HepG2 (cell line): Measurements from ENCODE around the gene ITCH. TPM values are rescaled to one million over a fixed set of nuclear protein-coding genes. Genes with fewer than 3 reads are reported as not detected.

Source experiments
- BCL6 ChIP-seq: IDR thresholded peaks from 2 replicates; pipeline ENCODE4 v1.6.1; 2016; ENCODE audit warnings: missing genetic modification reagents, missing compliant biosample characterization
- CBX2 ChIP-seq, 2 experiments: fragments of 200-600 bp in 1 of 2; sonication (generic); formaldehyde crosslinking in 1 of 2; IDR thresholded peaks; 2 replicates each; pipeline versions ENCODE4 v1.7.0 to v1.8.1; 2018 to 2022; ENCODE audit warnings: low read depth in 2 of 2, low read length in 1 of 2, mild to moderate bottlenecking in 1 of 2, missing genetic modification reagents in 1 of 2
- EP300 ChIP-seq, 3 experiments: sonication (generic) in 1 of 3; formaldehyde crosslinking in 1 of 3; IDR thresholded peaks; 2 replicates each; pipeline versions ENCODE4 v1.5.1 to v1.6.1; 2011 to 2020; ENCODE audit warnings: low read depth in 2 of 3, low read length in 2 of 3, borderline replicate concordance in 1 of 3, improper control_type of control experiment in 1 of 3, mild to moderate bottlenecking in 1 of 3, missing genetic modification reagents in 1 of 3, moderate library complexity in 1 of 3
- ERF ChIP-seq: IDR thresholded peaks from 2 replicates; pipeline ENCODE4 v1.6.1; 2018; ENCODE audit warnings: missing biosample characterization, missing genetic modification reagents
- FOXA3 ChIP-seq: IDR thresholded peaks from 2 replicates; pipeline ENCODE4 v1.6.1; 2016; ENCODE audit warnings: missing genetic modification reagents, missing compliant biosample characterization
- GPBP1L1 ChIP-seq: sonication (generic); formaldehyde crosslinking; IDR thresholded peaks from 2 replicates; pipeline ENCODE4 v1.5.0; 2020; ENCODE audit warnings: mild to moderate bottlenecking, missing genetic modification reagents
- HNF4A ChIP-seq: sonication (generic); formaldehyde crosslinking; IDR thresholded peaks from 2 replicates; pipeline ENCODE4 v1.4.0; 2020; ENCODE audit warnings: missing genetic modification reagents
- KAT8 ChIP-seq: IDR thresholded peaks from 2 replicates; pipeline ENCODE4 v1.6.1; 2016; ENCODE audit warnings: missing genetic modification reagents, missing compliant biosample characterization
- NR2F6 ChIP-seq, 2 experiments: IDR thresholded peaks; 2 replicates each; pipeline ENCODE4 v1.6.1; 2016; ENCODE audit warnings: antibody characterized with exemption in 1 of 2, mild to moderate bottlenecking in 1 of 2
- PHF5A ChIP-seq: IDR thresholded peaks from one replicate; pipeline ENCODE4 v1.6.1; 2018; ENCODE audit warnings: low read depth, missing genetic modification reagents; ENCODE audit not compliant: unreplicated experiment
- POLR2A ChIP-seq, 2 experiments: IDR thresholded peaks; 2 replicates each; pipeline ENCODE4 v1.6.1; 2011; ENCODE audit warnings: low read depth in 2 of 2, low read length in 2 of 2, mild to moderate bottlenecking in 1 of 2, moderate library complexity in 1 of 2; ENCODE audit not compliant: insufficient read depth in 1 of 2
- RCOR2 ChIP-seq: IDR thresholded peaks from 2 replicates; pipeline ENCODE4 v1.6.1; 2016; ENCODE audit warnings: missing biosample characterization, missing genetic modification reagents
- SALL1 ChIP-seq: sonication (generic); formaldehyde crosslinking; IDR thresholded peaks from 2 replicates; pipeline ENCODE4 v1.8.0; 2022; ENCODE audit warnings: mild to moderate bottlenecking, missing genetic modification reagents
- SNAPC2 ChIP-seq: sonication (generic); formaldehyde crosslinking; IDR thresholded peaks from 2 replicates; pipeline ENCODE4 v1.8.1; 2022; ENCODE audit warnings: mild to moderate bottlenecking, missing genetic modification reagents
- TRIM24 ChIP-seq: sonication (generic); formaldehyde crosslinking; IDR thresholded peaks from 2 replicates; pipeline ENCODE4 v1.8.0; 2022; ENCODE audit warnings: mild to moderate bottlenecking, missing genetic modification reagents
- ZFX ChIP-seq: sonication (generic); formaldehyde crosslinking; IDR thresholded peaks from 2 replicates; pipeline ENCODE4 v1.4.0; 2020; ENCODE audit warnings: mild to moderate bottlenecking, low read depth, missing genetic modification reagents, moderate library complexity
- ZNF503 ChIP-seq: sonication (generic); formaldehyde crosslinking; IDR thresholded peaks from 2 replicates; pipeline ENCODE4 v1.4.0; 2020; ENCODE audit warnings: missing genetic modification reagents
- ZSCAN20 ChIP-seq: sonication (generic); formaldehyde crosslinking; IDR thresholded peaks from 2 replicates; pipeline ENCODE4 v1.4.0; 2020; ENCODE audit warnings: missing genetic modification reagents, mild to moderate bottlenecking, borderline replicate concordance
- polyA plus RNA-seq, 8 experiments: library from polyadenylated mRNA; depleted of rRNA in 3 of 8; stranded (reverse) in 7 of 8; unstranded in 1 of 8; fragments of >200 nt; fragmentation: Illumina TruSeq in 4 of 8; extraction: Trizol in 4 of 8; gene quantifications; 2 replicates each; pipeline versions ENCODE4 v1.2.1 to v1.2.3, GENCODE V29; 2011 to 2016; ENCODE audit warnings: low read depth in 4 of 8, missing spikeins in 1 of 8, mixed read lengths in 1 of 8; ENCODE audit not compliant: insufficient read depth in 1 of 8
- total RNA-seq, 5 experiments: library from RNA; depleted of rRNA; stranded (reverse); fragments of >200 nt; fragmentation: Illumina TruSeq; extraction: Trizol; gene quantifications; 2 replicates each; pipeline ENCODE4 v1.2.3, GENCODE V29; 2016; ENCODE audit warnings: low read depth in 1 of 5
- TF ChIP-seq, protein P1 (sequence below): sonication (generic); formaldehyde crosslinking; IDR thresholded peaks from 2 replicates; pipeline ENCODE4 v1.4.0; 2020; ENCODE audit warnings: missing genetic modification reagents
- TF ChIP-seq, protein P2 (sequence below): IDR thresholded peaks from 2 replicates; pipeline ENCODE4 v1.4.0; 2020; ENCODE audit warnings: mild to moderate bottlenecking, missing genetic modification reagents

The ITCH gene
- total and polyA plus RNA-seq, 2 of the 13 experiments (the other 11 are each of a cell fraction or from before 2014, with no cell fraction given) = 20.5 to 112 TPM

- TF ChIP-seq GPBP1L1 = no peak
- TF ChIP-seq RCOR2 = 0 out of 2 replicates have a peak, but pooled peaks have one; percentile 25
- peak in 1 of 2 experiments; percentile 9; a peak in 1 of 4 replicates for TF ChIP-seq POLR2A (IDR thresholded peaks at IDR 0.05; ENCODE audit: insufficient read depth in 1 of 2, low read depth in 2 of 2, low read length in 2 of 2)
- no peak for TF ChIP-seq KAT8 (CRISPR knock-in tag)
- TF ChIP-seq HNF4A = peak; percentile 42
- peak; percentile 51; the same call in 1 of the 2 replicates for TF ChIP-seq SALL1 (CRISPR knock-in tag)
- TF ChIP-seq PHF5A (CRISPR knock-in tag) = no peak
- TF ChIP-seq ZFX (CRISPR knock-in tag) = no peak
- no peak for TF ChIP-seq TRIM24 (CRISPR knock-in tag)
- TF ChIP-seq, protein P1, sequence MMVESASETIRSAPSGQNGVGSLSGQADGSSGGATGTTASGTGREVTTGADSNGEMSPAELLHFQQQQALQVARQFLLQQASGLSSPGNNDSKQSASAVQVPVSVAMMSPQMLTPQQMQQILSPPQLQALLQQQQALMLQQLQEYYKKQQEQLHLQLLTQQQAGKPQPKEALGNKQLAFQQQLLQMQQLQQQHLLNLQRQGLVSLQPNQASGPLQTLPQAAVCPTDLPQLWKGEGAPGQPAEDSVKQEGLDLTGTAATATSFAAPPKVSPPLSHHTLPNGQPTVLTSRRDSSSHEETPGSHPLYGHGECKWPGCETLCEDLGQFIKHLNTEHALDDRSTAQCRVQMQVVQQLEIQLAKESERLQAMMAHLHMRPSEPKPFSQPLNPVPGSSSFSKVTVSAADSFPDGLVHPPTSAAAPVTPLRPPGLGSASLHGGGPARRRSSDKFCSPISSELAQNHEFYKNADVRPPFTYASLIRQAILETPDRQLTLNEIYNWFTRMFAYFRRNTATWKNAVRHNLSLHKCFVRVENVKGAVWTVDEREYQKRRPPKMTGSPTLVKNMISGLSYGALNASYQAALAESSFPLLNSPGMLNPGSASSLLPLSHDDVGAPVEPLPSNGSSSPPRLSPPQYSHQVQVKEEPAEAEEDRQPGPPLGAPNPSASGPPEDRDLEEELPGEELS (CRISPR knock-in tag) = 0 out of 2 replicates have a peak, but pooled peaks have one; percentile 13
- TF ChIP-seq, protein P2, sequence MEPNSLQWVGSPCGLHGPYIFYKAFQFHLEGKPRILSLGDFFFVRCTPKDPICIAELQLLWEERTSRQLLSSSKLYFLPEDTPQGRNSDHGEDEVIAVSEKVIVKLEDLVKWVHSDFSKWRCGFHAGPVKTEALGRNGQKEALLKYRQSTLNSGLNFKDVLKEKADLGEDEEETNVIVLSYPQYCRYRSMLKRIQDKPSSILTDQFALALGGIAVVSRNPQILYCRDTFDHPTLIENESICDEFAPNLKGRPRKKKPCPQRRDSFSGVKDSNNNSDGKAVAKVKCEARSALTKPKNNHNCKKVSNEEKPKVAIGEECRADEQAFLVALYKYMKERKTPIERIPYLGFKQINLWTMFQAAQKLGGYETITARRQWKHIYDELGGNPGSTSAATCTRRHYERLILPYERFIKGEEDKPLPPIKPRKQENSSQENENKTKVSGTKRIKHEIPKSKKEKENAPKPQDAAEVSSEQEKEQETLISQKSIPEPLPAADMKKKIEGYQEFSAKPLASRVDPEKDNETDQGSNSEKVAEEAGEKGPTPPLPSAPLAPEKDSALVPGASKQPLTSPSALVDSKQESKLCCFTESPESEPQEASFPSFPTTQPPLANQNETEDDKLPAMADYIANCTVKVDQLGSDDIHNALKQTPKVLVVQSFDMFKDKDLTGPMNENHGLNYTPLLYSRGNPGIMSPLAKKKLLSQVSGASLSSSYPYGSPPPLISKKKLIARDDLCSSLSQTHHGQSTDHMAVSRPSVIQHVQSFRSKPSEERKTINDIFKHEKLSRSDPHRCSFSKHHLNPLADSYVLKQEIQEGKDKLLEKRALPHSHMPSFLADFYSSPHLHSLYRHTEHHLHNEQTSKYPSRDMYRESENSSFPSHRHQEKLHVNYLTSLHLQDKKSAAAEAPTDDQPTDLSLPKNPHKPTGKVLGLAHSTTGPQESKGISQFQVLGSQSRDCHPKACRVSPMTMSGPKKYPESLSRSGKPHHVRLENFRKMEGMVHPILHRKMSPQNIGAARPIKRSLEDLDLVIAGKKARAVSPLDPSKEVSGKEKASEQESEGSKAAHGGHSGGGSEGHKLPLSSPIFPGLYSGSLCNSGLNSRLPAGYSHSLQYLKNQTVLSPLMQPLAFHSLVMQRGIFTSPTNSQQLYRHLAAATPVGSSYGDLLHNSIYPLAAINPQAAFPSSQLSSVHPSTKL (CRISPR knock-in tag) = peak; percentile 46; the same call in 1 of the 2 replicates
- TF ChIP-seq SNAPC2 (CRISPR knock-in tag) = no peak
- TF ChIP-seq EP300 (IDR thresholded peaks at IDR 0.05; ENCODE audit: low read depth in 2 of 2, low read length in 2 of 2) = peak in 1 of 2 experiments; percentile 36; a peak in 1 of 4 replicates
- TF ChIP-seq EP300 (CRISPR knock-in tag; IDR thresholded peaks at IDR 0.05; ENCODE audit: borderline replicate concordance) = no peak
- TF ChIP-seq NR2F6 (IDR thresholded peaks at IDR 0.05) = peak; percentile 70
- peak; percentile 34; the same call in 1 of the 2 replicates for TF ChIP-seq NR2F6 (CRISPR knock-in tag; IDR thresholded peaks at IDR 0.05)
- TF ChIP-seq ZSCAN20 = 0 out of 2 replicates have a peak, but pooled peaks have one; percentile 12
- no peak for TF ChIP-seq CBX2 (IDR thresholded peaks at IDR 0.05; ENCODE audit: low read depth, low read length)
- TF ChIP-seq CBX2 (CRISPR knock-in tag; IDR thresholded peaks at IDR 0.05; ENCODE audit: low read depth) = no peak
- 0 out of 2 replicates have a peak, but pooled peaks have one; percentile 42 for TF ChIP-seq ZNF503 (CRISPR knock-in tag)
- TF ChIP-seq BCL6 (CRISPR knock-in tag) = no peak
- TF ChIP-seq FOXA3 = 0 out of 2 replicates have a peak, but pooled peaks have one; percentile 14
- no peak for TF ChIP-seq ERF
Measured at GRCh38 chr20:34401741-34402455, 38.8 kb downstream of the ITCH start (continued).
